GM12878 (cell line): ENCODE results near the gene CACNA2D4. TPM values are rescaled to one million over a fixed set of nuclear protein-coding genes. Genes with fewer than 3 reads are reported as not detected.

Source experiments
- ATAC-seq: fragments of 200-7000 bp; cut with Tn5 transposase; 3 replicates; pipeline ENCODE4 v1.9.1; 2020; ENCODE audit warnings: mild to moderate bottlenecking, moderate library complexity
- BruUV-seq: library from RNA; stranded (reverse); fragments of 400-500 nt; replicated peaks from 2 replicates; lab custom pipeline; 2021; lab: Mats Ljungman, UMichigan
- CTCF ChIA-PET: fragments of 300-600 bp; sonication (Branson Sonifier 250); formaldehyde crosslinking; extraction: SDS; loops from one replicate; lab custom pipeline; 2021; ENCODE audit warnings: inconsistent platforms; lab: Yijun Ruan, JAX
- POLR2A ChIA-PET: fragments of 350-600 bp; formaldehyde crosslinking; extraction: SDS; loops from one replicate; lab custom pipeline; 2021; ENCODE audit warnings: inconsistent platforms; lab: Charles Lee
- RAD21 ChIA-PET: fragments of 300-600 bp; sonication (Branson Sonifier 250); formaldehyde crosslinking; loops from one replicate; lab custom pipeline; 2023; ENCODE audit warnings: antibody characterized with exemption; ENCODE audit not compliant: unreplicated experiment; lab: Charles Lee
- SMC1A ChIA-PET: fragments of 300-600 bp; sonication (Branson Sonifier 250); formaldehyde crosslinking; loops from one replicate; lab custom pipeline; 2023; ENCODE audit not compliant: unreplicated experiment, uncharacterized antibody; lab: Charles Lee
- DNase-seq: peaks from one replicate; pipeline ENCODE4 v3.0.0-alpha.2; 2011; ENCODE audit warnings: low read depth, low spot score
- FAIRE-seq: peaks from 3 replicates; lab custom pipeline; 2011; peaks lifted over from hg19 to GRCh38; lab: Jason Lieb, UNC
- H2AFZ ChIP-seq: 2 replicates; pipeline ENCODE4 v1.6.0; 2011; ENCODE audit warnings: low read depth, low read length, control low read depth; ENCODE audit not compliant: control insufficient read depth
- H3K27ac ChIP-seq: 2 replicates; pipeline ENCODE4 v1.5.1; 2011; ENCODE audit warnings: control low read depth; ENCODE audit not compliant: control insufficient read depth, insufficient read depth
- H3K27me3 ChIP-seq, 2 experiments: replicated peaks in 1 of 2; 2 replicates each; pipeline versions ENCODE4 v1.6.0 to v1.6.1; 2011; ENCODE audit warnings: low read length in 1 of 2; ENCODE audit not compliant: control insufficient read depth in 2 of 2, insufficient read depth in 2 of 2
- H3K36me3 ChIP-seq, 2 experiments: 2 replicates each; pipeline ENCODE4 v1.5.1; 2011; ENCODE audit warnings: low read length in 1 of 2; ENCODE audit not compliant: control insufficient read depth in 2 of 2, insufficient read depth in 2 of 2
- H3K4me1 ChIP-seq: 2 replicates; pipeline ENCODE4 v1.6.1; 2011; ENCODE audit warnings: mild to moderate bottlenecking, low read length, moderate library complexity, mixed read lengths; ENCODE audit not compliant: control insufficient read depth, insufficient read depth
- H3K4me2 ChIP-seq: 2 replicates; pipeline ENCODE4 v1.6.0; 2011; ENCODE audit warnings: control low read depth; ENCODE audit not compliant: control insufficient read depth, insufficient read depth
- H3K4me3 ChIP-seq: fragments of 200-600 bp; sonication (generic); 2 replicates; pipeline ENCODE4 v1.5.1; 2016
- H3K79me2 ChIP-seq: 2 replicates; pipeline ENCODE4 v1.6.0; 2011; ENCODE audit warnings: low read length; ENCODE audit not compliant: control insufficient read depth, insufficient read depth
- H3K9ac ChIP-seq: 2 replicates; pipeline ENCODE4 v1.8.0; 2011; ENCODE audit warnings: low read length, control low read depth, mixed read lengths; ENCODE audit not compliant: control insufficient read depth, insufficient read depth
- H3K9me3 ChIP-seq: replicated peaks from 3 replicates; pipeline ENCODE4 v1.5.1; 2011; ENCODE audit warnings: mild to moderate bottlenecking, low read length; ENCODE audit not compliant: control insufficient read depth, insufficient read depth
- H4K20me1 ChIP-seq: 2 replicates; pipeline ENCODE4 v1.6.0; 2011; ENCODE audit not compliant: control insufficient read depth, insufficient read depth
- IRF3 ChIP-seq: fragments of 450-650 bp; IDR thresholded peaks from 2 replicates; pipeline ENCODE4 v1.6.1; 2014; ENCODE audit warnings: mild to moderate bottlenecking
- RUNX3 ChIP-seq: IDR thresholded peaks from 2 replicates; pipeline ENCODE4 v1.6.1; 2012; ENCODE audit warnings: low read length, inconsistent platforms
- SUPT20H ChIP-seq: IDR thresholded peaks from 2 replicates; pipeline ENCODE4 v1.6.1; 2011; ENCODE audit warnings: low read depth, mild to moderate bottlenecking, low read length, moderate library complexity, borderline replicate concordance; ENCODE audit not compliant: control insufficient read depth
- TCF12 ChIP-seq: IDR thresholded peaks from 2 replicates; pipeline ENCODE4 v1.6.1; 2011; ENCODE audit warnings: low read depth, mild to moderate bottlenecking, low read length
- TCF3 ChIP-seq: IDR thresholded peaks from 2 replicates; pipeline ENCODE4 v1.6.1; 2012; ENCODE audit warnings: low read depth, mild to moderate bottlenecking, low read length, borderline replicate concordance; ENCODE audit not compliant: insufficient read depth
- WGBS: methylation state at CpG from one replicate; pipeline ENCODE4 v1.1.6; 2016; ENCODE audit warnings: low lambda C conversion rate; ENCODE audit not compliant: insufficient replicate concordance, insufficient coverage; ENCODE audit errors: missing lambda C conversion rate; 5-methylcytosine and 5-hydroxymethylcytosine counted together
- in situ Hi-C: fragments of 300-500 bp; cut with MboI; formaldehyde crosslinking; loops from 9 replicates; pipeline ENCODE4 v1.14.3; 2018; ENCODE audit warnings: mixed read lengths
- intact Hi-C: fragments of 100-400 bp; cut with micrococcal nuclease; formaldehyde crosslinking; loops from one replicate; pipeline ENCODE4 v1.14.2; 2022; ENCODE audit not compliant: unreplicated experiment
- polyA plus RNA-seq, 11 experiments: library from polyadenylated mRNA; depleted of rRNA in 4 of 11; unstranded in 6 of 11; stranded (reverse) in 5 of 11; fragments of >200 nt; fragmentation: Nextera tagmentation in 4 of 11; fragmentation: Illumina TruSeq in 1 of 11; extraction: Ambion mirVana in 4 of 11; extraction: Trizol in 1 of 11; gene quantifications; 1 replicate in 1 of 11; 2 replicates in 10 of 11; pipeline versions ENCODE4 v1.2.1 to v1.2.3, GENCODE V29; 2011 to 2016; ENCODE audit warnings: inconsistent platforms in 2 of 11, missing spikeins in 2 of 11, low read depth in 1 of 11
- total RNA-seq, 4 experiments: library from RNA; depleted of rRNA in 3 of 4; stranded (reverse); fragments of >200 nt in 3 of 4; fragmentation: Illumina TruSeq in 1 of 4; extraction: Trizol in 1 of 4; gene quantifications; 2 replicates each; pipeline versions ENCODE4 v1.2.1 to v1.2.3, GENCODE V29; 2013 to 2021

The CACNA2D4 gene
- total and polyA plus RNA-seq, 10 of the 15 experiments (the other 5 are each of a cell fraction or from before 2014, with no cell fraction given), result 0.03 to 1.0 (median 0.65) TPM

- RAD21 ChIA-PET, result no interaction called here
- Histone ChIP-seq H3K36me3 (no peaks in the 10 kb centered on the region), H3K9me3 (no peaks in the 10 kb centered on the region), H2AFZ (no peak overlapping the region), H3K27me3 (no peaks in the 10 kb centered on the region), H3K9ac (no peak overlapping the region), H3K4me3 (no peak overlapping the region), H3K4me1 (peaks cover 3% of the 10 kb centered on the region; the same call in 1 of the 2 replicates), H3K79me2 (no peaks in the 10 kb centered on the region), H3K4me2 (no peak overlapping the region), H4K20me1 (no peaks in the 10 kb centered on the region), H3K27ac (no peak overlapping the region)
- TF ChIP-seq SUPT20H (no peak), RUNX3 (no peak), TCF12 (no peak), IRF3 (no peak), TCF3 (no peak)
- no peak for DNase-seq
- 68% methylated on average over 16 of the region's 16 CpGs for WGBS
- in situ Hi-C loops, result no loop called here
- intact Hi-C loops, result no loop called here
- POLR2A ChIA-PET, result no interaction called here
- no peak for ATAC-seq
- CTCF ChIA-PET, result interaction anchor here (1.0 kb wide), 1 partner anchor 134 kb away, joined by 4 read pairs; no protein-coding TSS in a partner anchor
- BruUV-seq, result no TSS peak
- no peak for FAIRE-seq
- SMC1A ChIA-PET, result interaction anchor here (1.6 kb wide), 1 partner anchor 134 kb away, joined by 4 read pairs; no protein-coding TSS in a partner anchor
Measured at GRCh38 chr12:1805441-1806081, 112.9 kb downstream of the CACNA2D4 start.
